ENCODE results near the gene HACD4.

GRCh38 chr9:21018177-21018576, 13.3 kb downstream of the HACD4 start:
- no peak for TF ChIP-seq CTCF (IDR thresholded peaks at IDR 0.05)
- no peak for TF ChIP-seq POLR2A (IDR thresholded peaks at IDR 0.05)
